ENCODE measurements around the gene SLC26A11.
"Not testable (repeated sequence)": the region's sequence is repeated elsewhere in the genome, so short reads cannot be mapped to it uniquely, and the experiment has no call there.

The SLC26A11 gene

GRCh38 chr17:80262291-80262690, 42.1 kb downstream of the SLC26A11 start:
- no peak for DNase-seq (ENCODE audit: low read depth)

GRCh38 chr17:80262775-80263244, 42.6 kb downstream of the SLC26A11 start:
- no peak for DNase-seq (ENCODE audit: low read depth)

- peak; percentile 64 for DNase-seq (ENCODE audit: low read depth)
Observed at GRCh38 chr17:80263253-80264204, 43.3 kb downstream of the SLC26A11 start.

- peak; percentile 64 for DNase-seq (ENCODE audit: low read depth)
Observed at GRCh38 chr17:80264205-80265075, 44.2 kb downstream of the SLC26A11 start.

- no peak for DNase-seq (ENCODE audit: low read depth)
Observed at GRCh38 chr17:80265205-80266068, 45.2 kb downstream of the SLC26A11 start.

GRCh38 chr17:80267391-80267790, 47.2 kb downstream of the SLC26A11 start:
- no peak for DNase-seq (ENCODE audit: low read depth)

- no peak for DNase-seq (ENCODE audit: low read depth)
Observed at GRCh38 chr17:80268427-80268826, 48.2 kb downstream of the SLC26A11 start.

- DNase-seq (ENCODE audit: low read depth) = no peak
Observed at GRCh38 chr17:80269405-80269807, 49.2 kb downstream of the SLC26A11 start.

- no peak for DNase-seq (ENCODE audit: low read depth)
Observed at GRCh38 chr17:80270104-80270503, 49.9 kb downstream of the SLC26A11 start.

GRCh38 chr17:80270836-80271235, 50.6 kb downstream of the SLC26A11 start:
- DNase-seq (ENCODE audit: low read depth) = no peak

- no peak for DNase-seq (ENCODE audit: low read depth)
Observed at GRCh38 chr17:80272366-80272765, 52.1 kb downstream of the SLC26A11 start.

GRCh38 chr17:80274331-80274730, 54.1 kb downstream of the SLC26A11 start:
- no peak for DNase-seq (ENCODE audit: low read depth)

- no peak for DNase-seq (ENCODE audit: low read depth)
Observed at GRCh38 chr17:80274871-80275449, 54.7 kb downstream of the SLC26A11 start.

- DNase-seq (ENCODE audit: low read depth) = not testable (repeated sequence)
Observed at GRCh38 chr17:80275857-80276256, 55.6 kb downstream of the SLC26A11 start.

GRCh38 chr17:80277751-80278671, 57.8 kb downstream of the SLC26A11 start:
- DNase-seq (ENCODE audit: low read depth) = no peak

- DNase-seq (ENCODE audit: low read depth) = no peak
Observed at GRCh38 chr17:80279895-80280294, 59.7 kb downstream of the SLC26A11 start.

GRCh38 chr17:80281516-80281915, 61.3 kb downstream of the SLC26A11 start:
- DNase-seq (ENCODE audit: low read depth) = no peak

- DNase-seq (ENCODE audit: low read depth) = no peak
Observed at GRCh38 chr17:80283116-80283852, 63.1 kb downstream of the SLC26A11 start.

GRCh38 chr17:80284631-80285030, 64.4 kb downstream of the SLC26A11 start:
- DNase-seq (ENCODE audit: low read depth) = no peak

Measured in CMK (cell line).